Dedifferentiated amniotic fluid mesenchymal stem cell (primary cell): ENCODE results near the gene MYO18B.

Experiments used
- DNase-seq: peaks from one replicate; pipeline ENCODE4 v3.0.0-alpha.2; 2016; ENCODE audit errors: extremely low spot score

MYO18B gene

DNA sequence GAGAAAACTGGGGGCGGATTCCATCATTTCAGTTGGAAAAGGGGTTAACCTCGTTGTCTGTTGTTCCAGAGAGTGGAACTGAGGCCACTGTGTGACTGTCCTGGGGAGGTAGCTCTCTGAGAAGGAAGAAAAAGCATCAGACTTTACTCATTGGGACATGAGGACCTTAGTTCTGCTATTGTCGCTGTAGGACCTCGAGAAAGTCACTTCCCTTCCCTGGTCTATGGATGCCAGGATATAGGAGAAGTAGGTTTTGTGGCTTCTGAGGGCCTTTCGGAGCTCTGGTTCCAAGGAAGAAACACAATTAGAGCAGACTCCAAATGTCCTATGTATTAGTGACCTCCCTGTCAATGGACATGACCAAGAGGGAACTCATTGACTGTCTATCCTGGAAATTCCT is 6.2 kb downstream of the MYO18B start:
- DNase-seq: no peak

DNA sequence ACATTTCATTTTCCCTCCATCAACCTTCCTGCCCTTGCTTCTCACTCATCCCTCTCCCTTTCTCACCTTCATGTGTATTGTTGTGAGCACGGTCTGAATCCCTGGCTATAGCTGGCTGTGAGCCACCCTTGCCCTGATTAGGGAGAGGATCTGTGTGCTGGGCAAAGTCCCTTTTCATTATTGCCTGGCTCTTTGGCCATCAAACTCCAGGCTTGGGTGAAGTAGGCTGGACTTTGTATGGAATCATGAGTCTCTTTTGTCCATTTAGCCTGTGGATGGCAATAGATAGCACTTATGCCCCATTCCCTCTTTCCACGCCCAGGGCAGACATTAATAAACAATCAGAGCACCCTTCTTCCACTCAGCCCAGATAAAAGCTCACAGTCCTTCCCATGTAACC is 6.7 kb downstream of the MYO18B start:
- DNase-seq: no peak

DNA sequence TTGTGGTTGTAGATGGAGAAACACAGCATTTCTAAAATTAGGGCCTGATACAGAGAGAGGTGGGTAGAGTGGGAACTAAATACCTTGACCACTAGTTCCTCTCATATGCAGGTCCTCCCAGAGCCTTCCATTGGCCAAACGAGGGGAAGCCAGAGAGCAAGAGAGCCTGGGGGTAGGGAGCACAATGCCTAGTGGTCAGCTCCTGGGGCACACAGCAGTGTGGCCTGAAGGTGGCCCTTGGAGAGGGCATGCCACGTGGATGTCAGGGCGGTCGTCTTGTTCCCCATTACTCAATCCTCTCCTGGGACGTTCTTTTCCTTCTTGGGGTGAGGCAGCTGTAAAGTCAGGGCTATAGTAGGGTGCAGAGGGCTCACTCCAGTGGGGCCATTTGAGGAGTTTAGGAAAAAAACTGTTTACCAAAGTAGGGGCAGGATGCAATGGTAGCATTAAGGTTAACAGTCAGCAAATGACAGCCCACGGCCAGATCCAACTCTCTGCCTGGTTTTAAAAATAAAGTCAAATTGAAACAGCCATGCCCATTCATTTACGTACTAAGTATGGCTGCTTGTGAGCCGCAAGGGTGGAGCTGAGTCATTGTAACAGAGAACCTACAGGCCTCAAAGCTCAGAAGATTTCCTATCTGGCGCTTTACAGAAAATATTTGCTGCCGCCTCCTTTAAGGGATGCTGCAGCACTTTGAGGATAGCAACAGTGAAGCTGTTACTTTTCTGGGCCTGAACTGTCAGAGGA is 7.6 kb downstream of the MYO18B start:
- DNase-seq: no peak

DNA sequence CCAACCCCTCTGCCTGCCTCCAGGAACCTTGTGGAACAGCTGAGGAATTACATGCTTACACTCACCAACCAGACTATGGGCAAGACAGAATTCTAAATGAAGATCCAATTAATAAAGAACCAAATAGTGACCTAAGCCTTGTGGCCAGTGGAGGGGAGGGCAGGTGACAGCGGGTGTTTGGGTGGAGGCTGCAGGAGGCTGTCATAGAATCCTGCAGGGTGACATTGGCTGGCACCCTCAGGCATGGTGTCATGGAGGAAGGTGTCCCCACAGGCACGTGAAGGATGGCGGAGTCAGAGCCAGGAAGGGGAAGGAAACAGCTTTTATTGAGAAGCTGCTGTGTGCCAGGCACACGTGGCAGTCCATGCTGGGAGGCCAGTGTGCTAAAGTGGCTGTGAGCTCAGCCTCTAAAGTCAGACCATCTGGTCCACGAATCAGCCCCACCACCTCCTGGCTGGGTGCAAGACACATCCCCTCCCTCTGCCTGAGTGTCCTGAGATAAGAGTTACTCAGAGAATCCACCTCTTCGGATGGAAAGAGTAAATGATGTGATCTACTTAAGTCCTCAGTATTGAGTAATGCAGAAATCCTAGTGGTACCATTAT is 8.7 kb downstream of the MYO18B start:
- DNase-seq: no peak

DNA sequence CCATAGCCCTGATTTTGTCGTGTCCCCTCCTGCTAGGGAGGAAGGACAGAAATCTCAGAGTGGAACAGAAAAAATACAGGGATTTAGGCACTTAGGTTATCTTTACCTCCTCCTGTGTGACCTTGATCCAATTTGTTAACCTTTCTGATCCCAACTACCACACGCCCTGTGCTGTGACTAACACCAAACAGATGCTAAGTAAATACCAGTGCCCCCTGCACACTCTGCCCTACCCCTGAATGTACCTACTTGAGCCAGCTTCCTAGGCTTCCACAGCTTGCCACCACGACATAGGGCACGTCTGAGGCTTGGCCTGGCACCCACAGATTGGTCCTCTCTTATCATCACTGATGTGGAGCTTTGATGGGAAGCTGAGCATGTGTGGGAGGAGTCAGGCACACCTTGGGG is 9.2 kb downstream of the MYO18B start:
- no peak for DNase-seq

DNA sequence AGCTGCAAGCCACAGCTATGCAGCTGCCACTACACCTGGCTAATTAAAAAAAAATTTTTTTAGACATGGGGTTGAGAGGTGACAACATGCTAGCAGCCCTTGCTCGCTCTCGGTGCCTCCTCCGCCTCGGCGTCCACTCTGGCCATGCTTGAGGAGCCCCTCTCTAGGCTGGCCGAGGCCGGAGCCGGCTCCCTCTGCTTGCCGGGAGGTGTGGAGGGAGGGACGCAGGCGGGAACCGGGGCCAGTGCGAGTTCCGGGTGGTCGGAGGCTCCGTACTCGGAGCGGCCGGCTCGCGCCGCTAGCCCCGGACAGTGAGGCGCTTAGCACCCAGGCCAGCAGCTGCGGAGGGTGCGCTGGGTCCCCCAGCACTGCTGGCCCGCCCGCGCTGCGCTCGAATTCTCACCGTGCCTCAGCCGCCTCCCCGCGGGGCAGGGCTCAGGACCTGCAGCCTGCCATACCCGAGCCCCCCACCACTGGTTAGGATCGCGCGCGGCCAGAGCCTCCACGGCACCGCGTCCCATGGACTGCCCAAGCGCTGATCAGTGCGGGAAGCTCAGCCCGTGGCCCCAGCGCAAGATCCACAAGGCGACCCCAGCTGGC is 10.7 kb downstream of the MYO18B start:
- no peak for DNase-seq

DNA sequence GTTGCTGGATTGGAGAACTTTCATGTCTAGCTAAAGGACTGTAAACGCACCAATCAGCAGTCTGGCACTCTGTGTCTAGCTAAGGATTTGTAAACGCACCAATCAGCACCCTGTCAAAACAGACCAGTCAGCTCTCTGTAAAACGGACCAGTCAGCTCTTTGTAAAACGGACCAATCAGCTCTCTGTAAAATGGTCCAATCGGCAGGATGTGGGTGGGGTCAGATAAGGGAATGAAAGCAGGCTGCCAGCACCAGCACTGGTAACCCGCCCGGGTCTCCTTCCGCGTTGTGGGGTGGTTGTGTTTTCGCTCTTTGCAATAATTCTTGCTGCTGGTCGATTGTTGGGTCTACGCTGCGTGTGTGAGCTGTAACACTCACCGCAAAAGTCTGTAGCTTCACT is 11.3 kb downstream of the MYO18B start:
- DNase-seq: no peak

DNA sequence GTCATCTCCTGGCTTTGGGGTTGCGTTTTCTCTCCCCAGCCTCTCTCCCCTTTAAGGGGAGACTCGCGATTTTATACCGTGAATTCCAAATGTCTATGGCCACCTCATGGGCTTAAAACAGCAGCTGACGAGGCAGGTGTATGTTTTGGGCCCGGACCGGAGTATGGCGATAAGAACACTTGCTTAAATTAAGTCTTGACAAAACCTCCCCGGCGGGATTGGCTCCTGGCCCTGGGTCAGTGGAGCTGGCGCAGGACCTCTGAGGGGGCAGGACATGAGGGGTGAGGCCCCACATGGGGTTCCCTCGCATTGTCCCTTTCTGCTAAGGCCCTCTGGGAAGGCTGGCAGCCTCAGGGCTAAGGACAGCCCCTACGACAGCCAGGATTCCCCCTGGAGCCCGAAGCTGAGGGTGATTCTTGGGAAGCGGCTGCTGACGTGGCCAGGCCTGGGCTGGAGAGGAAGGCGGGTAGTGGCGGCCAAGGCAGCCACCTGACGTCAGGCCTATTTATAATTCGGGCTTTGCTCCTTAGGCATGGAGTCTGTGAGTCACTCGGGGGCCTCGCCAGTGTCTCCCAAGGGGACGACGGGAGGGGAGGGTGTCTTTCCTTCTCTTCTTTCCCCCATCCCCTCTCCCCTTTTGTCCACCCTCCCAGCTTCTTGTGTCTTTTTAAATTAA is 12.7 kb downstream of the MYO18B start:
- DNase-seq: no peak

DNA sequence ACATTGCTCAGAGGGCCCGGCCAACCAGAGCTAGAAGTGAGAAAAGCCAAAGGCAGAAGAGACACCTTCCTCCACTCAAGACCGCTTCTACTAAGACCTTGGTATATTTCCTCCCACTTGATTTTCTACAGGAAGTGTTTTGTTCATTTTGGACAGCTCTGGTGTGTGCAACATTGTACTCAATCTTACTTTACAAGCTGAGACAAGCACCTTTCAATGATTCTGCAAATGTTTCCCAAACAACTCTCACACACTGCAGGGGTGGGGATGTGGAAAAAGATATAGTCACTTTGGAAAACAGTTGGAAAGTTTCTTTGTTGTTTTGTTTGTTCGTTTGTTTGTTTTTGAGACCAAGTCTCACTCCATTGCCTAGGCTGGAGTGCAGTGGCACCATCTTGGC is 15.7 kb downstream of the MYO18B start:
- no peak for DNase-seq

DNA sequence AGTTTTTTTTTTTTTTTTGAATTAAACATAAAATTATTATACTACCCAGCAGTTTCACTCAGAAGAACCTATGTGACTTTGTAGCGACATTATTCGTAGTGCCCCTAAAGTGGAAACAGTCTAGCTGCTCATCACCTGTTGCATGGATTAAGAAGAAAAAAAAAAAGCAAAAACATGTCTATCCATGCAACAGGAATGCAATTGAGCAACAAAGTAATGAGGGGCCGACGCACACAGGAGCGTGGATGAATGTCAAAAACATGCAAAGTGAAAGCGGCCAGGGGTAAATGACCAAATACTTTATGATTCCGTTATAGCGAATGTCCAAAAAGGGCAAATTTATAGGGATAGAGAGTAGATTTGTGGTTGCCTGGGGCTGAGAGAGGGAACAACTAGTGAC is 16.3 kb downstream of the MYO18B start:
- DNase-seq: no peak

DNA sequence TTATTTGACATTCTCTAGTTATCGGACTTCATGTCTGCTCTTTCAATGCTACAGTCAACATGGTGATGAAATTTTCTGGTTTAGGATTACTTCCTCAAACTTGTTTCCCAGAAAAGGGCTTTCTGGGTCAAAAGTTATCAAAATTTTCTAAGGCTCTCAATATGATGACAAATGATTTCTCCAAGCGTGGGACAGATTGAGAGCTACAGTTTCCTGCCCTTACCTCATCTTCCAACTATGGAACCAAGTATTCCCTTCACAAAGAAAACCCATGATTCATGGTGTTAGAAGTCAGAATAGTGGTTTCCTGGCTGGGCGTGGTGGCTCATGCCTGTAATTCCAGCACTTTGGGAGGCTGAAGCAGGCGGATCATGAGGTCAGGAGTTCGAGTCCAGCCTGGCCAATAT is 17.8 kb downstream of the MYO18B start:
- peak; percentile 97 for DNase-seq

DNA sequence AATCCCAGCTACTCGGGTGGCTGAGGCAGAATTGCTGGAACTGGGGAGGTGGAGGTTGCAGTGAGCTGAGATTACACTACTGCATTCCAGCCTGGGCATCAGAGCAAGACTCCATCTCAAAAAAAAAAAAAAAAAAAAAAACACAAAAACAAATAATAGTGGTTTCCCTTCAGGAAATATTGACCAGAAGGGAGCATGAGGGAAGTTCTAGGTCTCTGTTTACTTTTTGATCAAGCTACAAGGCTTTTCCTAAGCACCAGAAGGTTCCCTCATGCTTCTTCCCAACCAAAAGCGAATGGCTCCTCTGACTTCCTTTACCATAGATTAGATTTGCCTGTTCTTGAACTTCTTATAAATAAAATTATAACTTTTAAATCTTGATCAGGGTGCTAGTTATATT is 18.3 kb downstream of the MYO18B start:
- no peak for DNase-seq

DNA sequence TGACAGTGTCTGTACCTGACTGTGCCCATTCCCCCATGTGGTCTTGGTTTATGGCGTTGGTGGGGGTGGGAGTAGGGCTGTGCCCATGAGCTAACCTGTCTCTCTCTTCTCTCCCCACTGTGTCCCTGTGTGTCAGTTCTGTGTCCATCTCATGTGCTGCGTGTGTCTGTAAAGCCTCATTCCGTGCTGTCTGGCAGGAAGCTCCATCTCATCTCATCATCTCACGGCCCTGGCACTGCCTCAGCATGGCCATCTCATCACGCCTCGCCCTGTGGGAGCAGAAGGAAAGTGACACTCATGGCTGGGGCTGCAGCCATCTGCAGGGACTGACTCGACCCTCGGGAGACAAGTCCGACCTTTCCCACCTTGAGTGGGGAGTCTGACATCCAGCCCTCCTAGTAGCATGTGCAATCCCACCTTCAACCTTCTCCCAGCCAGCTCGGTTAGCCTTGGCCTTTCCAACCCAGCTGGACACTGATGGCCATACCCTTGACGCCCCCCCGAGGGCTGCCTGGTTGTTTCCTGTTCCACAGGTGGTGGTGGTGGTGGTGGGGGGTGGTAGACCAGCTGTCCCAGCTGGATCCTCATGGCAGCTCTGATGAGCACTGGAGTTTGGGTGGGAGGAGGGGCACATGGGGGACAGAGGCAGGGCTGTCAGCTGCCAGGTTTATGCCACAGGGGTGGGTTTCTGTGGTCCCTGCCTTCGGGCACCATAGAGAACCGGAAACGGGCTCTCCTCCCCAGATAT is 19.0 kb downstream of the MYO18B start:
- no peak for DNase-seq

DNA sequence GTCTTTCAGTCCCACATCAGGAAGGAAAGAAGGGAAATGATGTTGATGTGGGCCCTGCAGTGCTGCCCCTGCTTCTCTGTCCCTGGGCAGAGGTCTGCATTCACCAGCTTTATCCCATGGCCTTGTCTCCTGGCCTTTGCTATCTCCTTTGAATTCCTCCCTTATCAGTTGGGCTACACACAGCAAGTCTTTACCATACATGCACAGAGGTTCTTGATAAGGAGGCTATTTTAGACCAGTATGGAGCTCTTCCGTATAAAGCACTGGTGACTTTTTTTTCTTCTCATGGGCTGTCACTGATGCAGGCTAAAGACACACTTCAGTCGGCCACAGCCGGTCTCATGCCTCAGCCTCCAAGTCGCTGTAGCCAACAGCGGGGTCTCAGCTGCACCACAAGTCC is 20.2 kb downstream of the MYO18B start:
- DNase-seq: no peak

DNA sequence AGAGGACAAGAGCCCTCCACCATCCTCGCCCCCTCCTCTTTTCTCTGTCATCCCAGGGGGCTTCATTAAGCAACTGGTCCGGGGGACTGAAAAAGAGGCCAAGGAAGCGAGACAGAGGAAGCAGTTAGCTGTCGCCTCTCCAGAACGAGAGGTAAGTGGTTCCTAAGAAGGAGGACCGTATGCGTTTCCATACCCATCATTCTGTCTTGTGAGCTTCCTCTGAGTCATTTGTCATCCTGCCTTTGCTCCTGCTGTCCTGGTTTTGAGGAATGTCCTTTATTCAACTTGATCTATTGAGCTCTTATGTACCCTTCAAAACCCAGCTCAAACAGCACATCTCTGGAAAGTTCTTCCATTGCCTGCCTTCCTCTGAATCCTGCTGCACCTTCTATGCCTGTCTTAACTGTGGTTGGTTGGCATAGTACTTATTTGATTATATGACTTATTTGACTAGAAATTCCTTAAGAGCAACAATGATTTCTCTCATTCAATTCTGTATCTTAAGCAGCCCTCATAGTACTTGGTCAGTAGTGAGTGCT is 21.3 kb downstream of the MYO18B start:
- no peak for DNase-seq

DNA sequence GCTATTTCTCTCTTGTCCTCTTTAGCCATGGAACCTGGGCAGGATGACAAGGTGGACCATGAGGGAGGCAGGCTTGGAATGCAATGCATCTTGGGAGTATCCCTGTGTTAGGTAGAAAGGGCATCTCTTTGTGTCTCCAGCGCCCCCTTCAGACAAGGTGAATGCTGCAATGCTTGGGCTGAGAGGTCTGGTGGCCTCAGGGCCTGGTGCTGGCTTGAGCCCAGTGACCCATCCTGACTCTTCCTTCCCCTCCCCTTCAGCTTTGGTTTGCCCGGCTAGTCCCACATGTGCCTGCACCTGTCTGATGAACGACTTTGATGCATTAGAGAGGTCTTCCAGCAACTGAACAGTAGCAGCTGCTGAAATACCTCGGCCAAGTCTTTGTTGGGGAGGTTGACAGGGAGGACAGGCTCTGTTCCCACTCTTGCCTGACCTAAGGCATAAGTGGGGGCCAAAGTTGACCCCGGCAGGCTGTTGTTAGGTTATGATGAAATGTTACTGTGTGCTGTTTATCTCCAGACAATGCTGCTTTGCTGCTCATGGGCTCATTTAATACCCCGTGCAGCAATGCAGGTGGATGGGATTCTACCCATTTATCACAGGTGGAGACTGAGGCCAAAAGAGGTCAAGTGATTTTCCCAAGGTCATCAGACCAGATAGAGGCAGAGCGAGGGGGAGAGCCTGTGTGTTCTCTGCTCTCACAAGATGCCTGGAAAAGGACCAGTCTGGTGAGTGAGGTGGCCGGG is 22.5 kb downstream of the MYO18B start:
- DNase-seq: no peak

DNA sequence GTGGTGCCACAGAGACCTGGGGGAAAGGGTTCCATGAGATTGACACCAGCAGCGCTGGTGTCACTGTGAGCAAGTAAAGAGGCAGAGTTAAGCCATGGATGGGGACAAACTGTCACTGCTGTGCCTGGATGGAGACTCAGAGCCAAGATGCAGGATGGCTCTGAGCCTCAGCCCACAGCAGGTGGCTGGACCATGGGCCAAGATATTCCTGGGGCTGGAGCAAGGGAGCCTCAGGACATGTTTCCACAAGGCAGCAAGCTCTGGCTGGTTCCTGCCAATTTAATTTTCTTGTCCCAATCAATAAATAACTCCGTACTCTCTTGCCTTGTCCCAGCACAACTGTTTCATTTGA is 23.0 kb downstream of the MYO18B start:
- DNase-seq: no peak

DNA sequence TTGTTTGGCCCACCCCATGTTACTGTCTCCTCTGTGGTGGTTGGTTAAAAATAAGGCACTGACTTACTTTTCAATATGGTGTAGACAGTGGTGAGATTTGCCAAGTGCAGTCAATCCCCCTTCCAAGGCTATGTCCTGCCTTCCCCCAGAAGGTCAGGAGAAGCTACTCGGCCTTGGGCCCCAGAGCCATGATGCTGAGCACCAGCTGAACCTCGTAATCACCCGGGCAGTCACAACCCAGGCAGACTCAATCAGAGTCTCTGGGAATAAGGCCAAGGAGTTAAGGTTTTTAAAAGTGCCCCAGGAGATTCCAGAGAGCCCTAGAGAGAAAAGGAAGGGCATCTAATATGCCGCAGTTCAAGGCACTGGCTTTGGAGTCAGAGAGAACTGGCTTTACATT is 23.8 kb downstream of the MYO18B start:
- no peak for DNase-seq

DNA sequence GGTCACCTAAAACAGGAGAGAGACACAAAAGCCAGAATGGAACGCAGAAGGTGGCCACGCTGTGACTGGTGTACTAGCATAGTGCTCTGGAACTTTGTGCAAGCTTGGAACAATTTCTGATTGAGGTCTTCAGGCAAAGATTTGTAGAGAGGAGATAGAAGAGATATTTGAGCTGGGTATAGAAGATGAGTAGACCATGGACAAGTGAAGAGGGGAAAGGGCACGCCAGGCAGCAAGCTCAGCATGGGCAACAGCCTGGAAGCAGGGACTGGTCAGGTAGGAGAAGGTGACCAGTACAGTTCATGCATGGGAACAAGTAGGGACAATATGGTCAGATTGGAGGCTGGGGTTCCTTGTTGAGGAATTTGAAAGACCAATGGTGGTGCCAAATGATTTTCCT is 24.4 kb downstream of the MYO18B start:
- no peak for DNase-seq

DNA sequence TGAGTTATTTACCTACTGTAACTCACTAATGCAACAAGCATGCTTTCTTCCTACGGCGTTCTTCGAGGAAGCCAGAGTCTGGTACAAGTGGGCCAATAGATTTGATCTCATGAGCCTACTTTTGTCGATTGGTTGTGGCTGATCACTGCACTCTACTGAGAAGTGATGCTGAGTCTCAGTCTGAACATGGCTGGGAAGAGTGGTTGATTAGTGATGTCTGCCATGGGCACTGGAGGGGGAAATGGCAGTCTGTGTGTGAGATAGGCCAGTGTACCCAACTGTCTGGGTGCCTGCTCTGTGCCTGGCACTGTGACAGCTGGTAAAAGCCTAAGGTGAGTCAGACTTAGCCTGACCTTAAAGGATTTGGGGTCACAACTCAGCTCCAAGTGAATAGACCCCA is 28.3 kb downstream of the MYO18B start:
- no peak for DNase-seq

DNA sequence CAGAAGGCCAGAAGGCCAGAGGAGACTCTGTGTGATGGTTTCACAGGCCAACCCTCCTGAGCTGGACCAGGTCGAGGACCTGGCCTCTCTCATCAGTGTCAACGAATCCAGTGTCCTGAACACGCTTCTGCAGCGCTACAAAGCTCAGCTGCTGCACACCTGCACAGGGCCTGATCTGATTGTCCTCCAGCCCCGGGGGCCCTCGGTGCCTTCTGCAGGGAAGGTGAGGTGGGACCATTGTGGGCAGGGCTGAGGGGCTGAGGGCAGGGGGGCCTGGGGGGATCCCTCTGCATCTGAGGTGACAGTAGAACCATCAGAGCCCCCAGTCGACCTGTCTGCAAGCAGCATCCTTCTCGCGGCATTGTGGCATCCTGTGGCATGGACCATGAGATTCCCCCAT is 30.3 kb downstream of the MYO18B start:
- no peak for DNase-seq
